ENCODE results near the gene AGAP3. TPM values are rescaled to one million over a fixed set of nuclear protein-coding genes. Genes with fewer than 3 reads are reported as not detected.

Gene AGAP3
- total and polyA plus RNA-seq, 2 of the 4 experiments (the other 2 are of a cell fraction), result 35.3 to 93.9 TPM

GRCh38 chr7:151086802-151087244 is 548 bp downstream of the AGAP3 start:
- BruUV-seq (replicated peaks), result no TSS peak
- POLR2A ChIA-PET (ENCODE audit: unreplicated experiment), result no interaction called here
- CTCF ChIA-PET, result no interaction called here
- Histone ChIP-seq H3K9me3 (ENCODE audit: control insufficient read depth, insufficient read depth, low read length) (no peaks in the 10 kb centered on the region), H3K4me3 (ENCODE audit: insufficient read depth, low read depth, low read length) (peak overlapping the region; percentile 86), H3K9me1 (ENCODE audit: insufficient read depth, low read length) (peaks cover 8% of the 10 kb centered on the region), H4K20me1 (ENCODE audit: insufficient read depth, low read length) (peaks cover 43% of the 10 kb centered on the region), H4K91ac (ENCODE audit: insufficient read depth, low read depth, low read length) (peak overlapping the region; percentile 66; the same call in 1 of the 2 replicates), H2BK5ac (ENCODE audit: low read depth, low read length, poor library complexity, severe bottlenecking) (peak overlapping the region; percentile 50), H2AK9ac (replicated peaks; ENCODE audit: low read depth, low read length, poor library complexity) (peak overlapping the region; percentile 76), H3K4ac (ENCODE audit: low read depth, low read length) (peak overlapping the region; percentile 68), H2BK20ac (ENCODE audit: low read depth, low read length) (no peak overlapping the region), H3K27ac (ENCODE audit: insufficient read depth, low read length) (peak overlapping the region; percentile 63), H3K9ac (ENCODE audit: low read depth, low read length) (peak overlapping the region; percentile 75), H3K56ac (ENCODE audit: extremely low read depth, insufficient read depth, low read length) (peak overlapping the region; percentile 36; the same call in 1 of the 2 replicates), H3K79me1 (ENCODE audit: low read depth in 1 of 2, low read length in 2 of 2) (peaks cover 10 to 49% of the 10 kb centered on the region in 2 experiments; a peak in 3 of 4 replicates), H2BK15ac (ENCODE audit: low read depth, low read length) (no peak overlapping the region), H2AFZ (replicated peaks; ENCODE audit: low read length, poor library complexity) (peak overlapping the region; percentile 82), H2AK5ac (ENCODE audit: low read depth, low read length) (0 out of 2 replicates have a peak overlapping the region, but pooled peaks have one; percentile 45), H3K4me2 (ENCODE audit: low read depth, low read length) (peak overlapping the region; percentile 50), H3K14ac (replicated peaks; ENCODE audit: low read depth, low read length) (peak overlapping the region; percentile 68), H3K18ac (ENCODE audit: low read depth, low read length) (no peak overlapping the region; the same call in 1 of the 2 replicates), H4K5ac (ENCODE audit: low read depth, low read length) (no peak overlapping the region), H4K8ac (ENCODE audit: low read depth in 2 of 2, low read length in 2 of 2) (peak overlapping the region in 1 of 2 experiments; percentile 29; a peak in 2 of 4 replicates), H3K4me1 (ENCODE audit: control insufficient read depth, insufficient read depth, low read length) (peaks cover 30% of the 10 kb centered on the region), H3K27me3 (ENCODE audit: control insufficient read depth, insufficient read depth, low read length) (no peaks in the 10 kb centered on the region), H3K36me3 (ENCODE audit: control insufficient read depth, insufficient read depth, low read length) (peaks cover under 1% of the 10 kb centered on the region; the same call in 1 of the 2 replicates), H2BK120ac (ENCODE audit: low read depth, low read length) (no peak overlapping the region), H3K23ac (ENCODE audit: low read depth, low read length) (peak overlapping the region; percentile 64)
- dilution Hi-C loops (cut with HindIII; ENCODE audit: low sequenced_read_pairs, unreplicated experiment), result no loop called here
- in situ Hi-C loops (cut with MboI; ENCODE audit: low sequenced_read_pairs), result no loop called here
- peak; percentile 57; the same call in 1 of the 2 replicates for TF ChIP-seq CHD1 (IDR thresholded peaks at IDR 0.05; ENCODE audit: low read depth, low read length)
- TF ChIP-seq MAZ (IDR thresholded peaks at IDR 0.05; ENCODE audit: borderline replicate concordance, low read depth, low read length), result 0 out of 2 replicates have a peak, but pooled peaks have one; percentile 15
- no peak for TF ChIP-seq FOS (IDR thresholded peaks at IDR 0.05; ENCODE audit: low read depth, low read length)
- no peak for DNase-seq
- intact Hi-C loops (cut with micrococcal nuclease), result loop anchor here (2.0 kb wide), 1 partner anchor 58 kb away; the partner anchor contains the start of gene ABCB8
- no peak for ATAC-seq (ENCODE audit: low read depth)
- WGBS, 2 experiments (ENCODE audit: extremely low coverage in 2 of 2, insufficient read length in 1 of 2), result 0% methylated on average over 46 of the region's 56 CpGs; no CpG with 5 or more reads in 1 of the 2 experiments
